Loucy (cell line): ENCODE results near the gene ADAR.

ENCODE experiments used
- CTCF ChIP-seq: fragments of 200-600 bp; sonication (generic); conservative IDR thresholded peaks from 2 replicates; pipeline ENCODE4 v1.5.1; 2014; ENCODE audit warnings: mild to moderate bottlenecking, antibody characterized with exemption, low read length
- EZH2phosphoT487 ChIP-seq: fragments of 200-600 bp; IDR thresholded peaks from 2 replicates; pipeline ENCODE4 v1.6.1; 2018; ENCODE audit warnings: antibody characterized with exemption, mild to moderate bottlenecking, moderate library complexity, borderline replicate concordance

DNA sequence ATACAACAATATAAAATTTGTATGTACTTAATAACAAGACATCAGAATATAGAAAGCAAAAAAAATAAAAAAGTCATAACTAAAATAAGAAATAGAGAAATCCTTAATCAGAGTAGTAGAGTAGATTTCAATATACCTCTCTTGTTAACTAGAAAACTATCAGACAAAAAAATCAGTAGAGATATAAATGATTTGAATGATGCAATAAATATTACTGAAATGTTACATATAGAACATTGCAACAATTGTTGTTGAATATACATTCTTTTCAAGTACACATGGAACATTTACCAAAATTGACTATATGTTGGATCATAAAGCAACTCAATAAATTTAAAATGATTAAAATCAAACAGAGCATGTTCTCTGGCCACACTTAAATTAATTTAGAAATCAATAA lies 31.9 kb upstream of the ADAR start:
- TF ChIP-seq CTCF (no peak), EZH2phosphoT487 (no peak)
